ENCODE data around the gene SLC26A2.

DNA sequence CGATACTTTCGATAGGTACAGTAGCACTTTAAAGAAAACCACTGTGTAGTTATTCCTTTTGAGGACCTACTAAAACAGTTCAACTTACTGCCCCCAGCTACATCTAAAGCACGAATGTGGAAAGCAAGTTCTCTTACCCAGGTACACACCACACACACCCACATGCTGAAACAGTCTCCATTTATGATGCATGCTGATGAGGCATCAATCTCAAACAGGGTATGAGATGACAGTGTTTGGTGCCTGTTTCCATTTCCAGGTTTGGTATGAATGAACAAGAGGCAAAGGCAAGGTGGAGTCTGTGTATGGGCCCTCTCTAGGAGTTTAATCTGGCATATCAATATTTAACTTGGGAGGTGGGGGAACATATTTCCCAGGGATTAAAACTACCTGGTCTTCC is 53.9 kb downstream of the SLC26A2 start:
- no peak for TF ChIP-seq EZH2 (IDR thresholded peaks at IDR 0.05; ENCODE audit: borderline replicate concordance, insufficient read depth, low read depth, low read length, poor library complexity, severe bottlenecking)
- TF ChIP-seq, protein P1, sequence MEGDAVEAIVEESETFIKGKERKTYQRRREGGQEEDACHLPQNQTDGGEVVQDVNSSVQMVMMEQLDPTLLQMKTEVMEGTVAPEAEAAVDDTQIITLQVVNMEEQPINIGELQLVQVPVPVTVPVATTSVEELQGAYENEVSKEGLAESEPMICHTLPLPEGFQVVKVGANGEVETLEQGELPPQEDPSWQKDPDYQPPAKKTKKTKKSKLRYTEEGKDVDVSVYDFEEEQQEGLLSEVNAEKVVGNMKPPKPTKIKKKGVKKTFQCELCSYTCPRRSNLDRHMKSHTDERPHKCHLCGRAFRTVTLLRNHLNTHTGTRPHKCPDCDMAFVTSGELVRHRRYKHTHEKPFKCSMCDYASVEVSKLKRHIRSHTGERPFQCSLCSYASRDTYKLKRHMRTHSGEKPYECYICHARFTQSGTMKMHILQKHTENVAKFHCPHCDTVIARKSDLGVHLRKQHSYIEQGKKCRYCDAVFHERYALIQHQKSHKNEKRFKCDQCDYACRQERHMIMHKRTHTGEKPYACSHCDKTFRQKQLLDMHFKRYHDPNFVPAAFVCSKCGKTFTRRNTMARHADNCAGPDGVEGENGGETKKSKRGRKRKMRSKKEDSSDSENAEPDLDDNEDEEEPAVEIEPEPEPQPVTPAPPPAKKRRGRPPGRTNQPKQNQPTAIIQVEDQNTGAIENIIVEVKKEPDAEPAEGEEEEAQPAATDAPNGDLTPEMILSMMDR (IDR thresholded peaks at IDR 0.05), result no peak

Data from B cell (primary cell).